BJ (cell line): ENCODE results near the gene SHANK2. TPM values are rescaled to one million over a fixed set of nuclear protein-coding genes. Genes with fewer than 3 reads are reported as not detected.

Experiments
- CTCF ChIA-PET: fragments of 350-600 bp; formaldehyde crosslinking; extraction: SDS; loops from one replicate; lab custom pipeline; 2021; ENCODE audit warnings: antibody characterized with exemption, inconsistent platforms; lab: Yijun Ruan, JAX
- POLR2A ChIA-PET: fragments of 300-600 bp; sonication (Branson Sonifier 250); formaldehyde crosslinking; extraction: SDS; loops from one replicate; lab custom pipeline; 2021; ENCODE audit warnings: antibody characterized with exemption; lab: Charles Lee
- DNase-seq: peaks from one replicate; pipeline ENCODE4 v3.0.0-alpha.2; 2011; ENCODE audit warnings: low read depth
- H3K27me3 ChIP-seq: 2 replicates; pipeline ENCODE4 v1.6.0; 2011; ENCODE audit warnings: low read length; ENCODE audit not compliant: control insufficient read depth, insufficient read depth
- H3K36me3 ChIP-seq: 2 replicates; pipeline ENCODE4 v1.5.1; 2011; ENCODE audit warnings: low read length; ENCODE audit not compliant: control insufficient read depth, insufficient read depth
- H3K4me3 ChIP-seq: 2 replicates; pipeline ENCODE4 v1.5.1; 2011; ENCODE audit warnings: low read depth, mild to moderate bottlenecking, control low read depth, low read length
- CTCF ChIP-seq: IDR thresholded peaks from 2 replicates; pipeline ENCODE4 v1.5.1; 2011; ENCODE audit warnings: low read depth, mild to moderate bottlenecking, control low read depth, inconsistent platforms, low read length, moderate library complexity; ENCODE audit not compliant: insufficient read depth
- polyA plus RNA-seq: library from polyadenylated mRNA; depleted of rRNA; stranded (reverse); fragments of >200 nt; gene quantifications from 2 replicates; pipeline ENCODE4 v1.2.3, GENCODE V29; 2011

Gene SHANK2
- polyA plus RNA-seq, 1 experiment = 0.37 TPM

GRCh38 chr11:71214553-71215424, 37.6 kb downstream of the SHANK2 start:
- H3K4me3 ChIP-seq = no peak overlapping the region
- H3K27me3 ChIP-seq = no peaks in the 10 kb centered on the region; the same call in 1 of the 2 replicates
- H3K36me3 ChIP-seq = no peaks in the 10 kb centered on the region
- no peak for TF ChIP-seq CTCF
- CTCF ChIA-PET = no interaction called here
- no peak for DNase-seq
- POLR2A ChIA-PET = no interaction called here

GRCh38 chr11:71213696-71214552, 38.5 kb downstream of the SHANK2 start:
- Histone ChIP-seq H3K4me3 (no peak overlapping the region), H3K27me3 (no peaks in the 10 kb centered on the region; the same call in 1 of the 2 replicates), H3K36me3 (no peaks in the 10 kb centered on the region)
- ChIA-PET POLR2A (no interaction called here), CTCF (no interaction called here)
- TF ChIP-seq CTCF = no peak
- no peak for DNase-seq

- ChIA-PET POLR2A (no interaction called here), CTCF (no interaction called here)
- no peak for DNase-seq
- TF ChIP-seq CTCF = no peak
- no peaks in the 10 kb centered on the region for H3K36me3 ChIP-seq
- H3K4me3 ChIP-seq = no peak overlapping the region
- H3K27me3 ChIP-seq = no peaks in the 10 kb centered on the region; the same call in 1 of the 2 replicates
These were observed 39.4 kb downstream of the SHANK2 start for GRCh38 chr11:71212871-71213559.

- CTCF ChIA-PET = no interaction called here
- Histone ChIP-seq H3K4me3 (no peak overlapping the region), H3K27me3 (no peaks in the 10 kb centered on the region; the same call in 1 of the 2 replicates), H3K36me3 (no peaks in the 10 kb centered on the region)
- POLR2A ChIA-PET = no interaction called here
- TF ChIP-seq CTCF = no peak
- DNase-seq = no peak
These were observed 40.7 kb downstream of the SHANK2 start for GRCh38 chr11:71211631-71212030.
